Measurements from ENCODE around the gene AICDA.
A peak's percentile ranks its signal among the peaks of the same experiment; 100 is the strongest.
"Not testable (repeated sequence)": the region's sequence is repeated elsewhere in the genome, so short reads cannot be mapped to it uniquely, and the experiment has no call there.

- peak; percentile 38 to 58; a peak in 3 of 4 replicates for TF ChIP-seq CTCF (conservative IDR thresholded peaks at IDR 0.05; ENCODE audit: low read depth in 2 of 2)
- TF ChIP-seq POLR2AphosphoS5 (IDR thresholded peaks at IDR 0.05; ENCODE audit: low read depth); EZH2phosphoT487 (IDR thresholded peaks at IDR 0.05; ENCODE audit: unreplicated experiment); REST (IDR thresholded peaks at IDR 0.05; ENCODE audit: unreplicated experiment); EZH2 (IDR thresholded peaks at IDR 0.05; ENCODE audit: low read depth, unreplicated experiment); JUNB (IDR thresholded peaks at IDR 0.05; ENCODE audit: unreplicated experiment); CREB1 (CRISPR knock-in tag; IDR thresholded peaks at IDR 0.05; ENCODE audit: low read depth); ZNF114 (CRISPR knock-in tag; IDR thresholded peaks at IDR 0.05); ZNF331 (CRISPR knock-in tag; IDR thresholded peaks at IDR 0.05; ENCODE audit: low read depth); ZNF462 (CRISPR knock-in tag; IDR thresholded peaks at IDR 0.05); STAT1 (IDR thresholded peaks at IDR 0.05; ENCODE audit: unreplicated experiment); ETS1 (IDR thresholded peaks at IDR 0.05); NANOG (IDR thresholded peaks at IDR 0.05; ENCODE audit: borderline replicate concordance): not testable (repeated sequence)
These were observed 28.2 kb downstream of the AICDA start for GRCh38 chr12:8584478-8584877.

Data from GM23338 (cell line).